B cell (primary cell): Measurements from ENCODE around the gene TRIM56.

Source experiments
- CTCF ChIP-seq: fragments of 200-600 bp; IDR thresholded peaks from one replicate; pipeline ENCODE4 v1.8.0; 2022; ENCODE audit warnings: antibody characterized with exemption, mild to moderate bottlenecking
- EZH2 ChIP-seq: IDR thresholded peaks from 2 replicates; pipeline ENCODE4 v1.6.1; 2012; ENCODE audit warnings: borderline replicate concordance, low read depth, mild to moderate bottlenecking, moderate library complexity, low read length; ENCODE audit not compliant: insufficient read depth, poor library complexity, severe bottlenecking

GRCh38 chr7:101066833-101067177 is 18.5 kb upstream of the TRIM56 start:
- TF ChIP-seq CTCF, result no peak
- no peak for TF ChIP-seq EZH2
